HG03139 (cell line): ENCODE measurements around the gene NYAP2.

ENCODE experiments used
- ATAC-seq: cut with Tn5 transposase; IDR thresholded peaks from one replicate; pipeline ENCODE4 v1.9.1; 2021; ENCODE audit not compliant: unreplicated experiment

Gene NYAP2

DNA sequence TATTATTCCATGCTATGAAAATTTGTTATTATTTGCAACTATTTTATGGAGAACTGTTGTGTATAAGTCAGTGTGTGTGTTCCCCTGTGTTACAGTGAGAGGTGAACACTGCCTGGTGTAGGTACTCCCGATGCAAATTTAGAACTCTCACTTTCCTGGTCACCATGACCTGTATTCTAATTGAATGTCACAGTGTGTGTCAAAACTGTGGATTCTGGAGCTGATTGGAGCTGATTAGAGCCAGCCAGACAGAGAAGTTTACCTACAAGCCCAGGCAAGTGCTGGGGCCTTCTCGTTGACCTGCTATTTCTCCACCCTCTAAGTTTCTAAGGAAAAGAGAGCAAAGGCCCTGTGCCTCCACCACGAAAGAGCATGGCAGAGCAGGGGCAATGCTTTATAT is 216.0 kb downstream of the NYAP2 start:
- ATAC-seq = no peak

DNA sequence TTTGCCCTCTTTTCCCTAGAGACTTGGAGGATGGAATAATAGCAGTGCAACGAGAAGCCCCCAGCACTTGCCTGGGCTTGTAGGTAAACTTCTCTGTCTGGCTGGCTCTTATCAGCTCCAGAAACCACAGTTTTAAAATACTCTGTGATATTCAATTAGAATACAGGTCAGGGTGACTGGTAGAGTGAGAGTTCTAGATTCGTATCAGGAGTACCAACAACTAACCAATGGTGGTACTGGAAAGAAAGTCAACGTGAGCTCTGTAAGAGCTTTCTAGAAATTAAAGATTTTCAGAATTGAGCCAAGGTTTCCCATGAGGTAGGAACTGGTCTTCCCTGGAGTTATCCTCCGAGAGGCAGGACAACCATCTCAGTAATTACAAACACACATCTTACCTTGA is 216.9 kb downstream of the NYAP2 start:
- ATAC-seq = no peak

DNA sequence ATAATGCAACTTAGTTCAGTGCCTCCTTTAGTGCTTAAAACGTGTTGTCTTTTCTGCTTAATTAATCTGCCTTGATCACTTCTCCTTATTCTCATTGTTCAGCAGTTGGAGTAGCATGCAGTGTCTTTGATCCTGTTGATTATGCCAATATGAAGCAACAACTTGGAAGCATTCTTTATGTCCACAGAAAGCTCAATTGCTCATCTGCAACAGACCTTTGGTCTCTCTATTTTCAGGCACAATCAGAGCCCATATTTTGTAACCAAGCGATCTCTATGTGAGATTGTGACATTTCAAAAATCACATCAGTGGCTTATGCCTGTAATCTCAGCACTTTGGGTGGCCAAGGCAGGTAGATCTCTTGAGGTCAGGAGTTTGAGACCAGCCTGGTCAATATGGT is 217.3 kb downstream of the NYAP2 start:
- ATAC-seq = no peak

DNA sequence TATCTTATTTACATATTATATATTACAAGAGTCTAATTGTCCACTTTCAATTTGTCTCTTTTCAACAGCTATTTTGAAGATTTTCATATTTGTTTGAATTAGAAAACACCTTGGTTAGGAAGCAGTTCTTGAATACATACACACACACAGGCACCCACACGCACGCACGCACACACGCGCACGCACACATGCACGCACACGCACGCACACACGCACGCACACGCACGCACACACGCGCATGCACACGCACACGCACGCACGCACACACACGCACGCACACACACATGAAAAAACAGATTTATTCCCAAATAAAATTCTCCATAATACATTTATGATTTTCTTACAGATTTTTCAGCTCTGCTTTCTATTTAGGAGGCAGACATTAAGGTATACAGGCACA is 220.7 kb downstream of the NYAP2 start:
- ATAC-seq = no peak

DNA sequence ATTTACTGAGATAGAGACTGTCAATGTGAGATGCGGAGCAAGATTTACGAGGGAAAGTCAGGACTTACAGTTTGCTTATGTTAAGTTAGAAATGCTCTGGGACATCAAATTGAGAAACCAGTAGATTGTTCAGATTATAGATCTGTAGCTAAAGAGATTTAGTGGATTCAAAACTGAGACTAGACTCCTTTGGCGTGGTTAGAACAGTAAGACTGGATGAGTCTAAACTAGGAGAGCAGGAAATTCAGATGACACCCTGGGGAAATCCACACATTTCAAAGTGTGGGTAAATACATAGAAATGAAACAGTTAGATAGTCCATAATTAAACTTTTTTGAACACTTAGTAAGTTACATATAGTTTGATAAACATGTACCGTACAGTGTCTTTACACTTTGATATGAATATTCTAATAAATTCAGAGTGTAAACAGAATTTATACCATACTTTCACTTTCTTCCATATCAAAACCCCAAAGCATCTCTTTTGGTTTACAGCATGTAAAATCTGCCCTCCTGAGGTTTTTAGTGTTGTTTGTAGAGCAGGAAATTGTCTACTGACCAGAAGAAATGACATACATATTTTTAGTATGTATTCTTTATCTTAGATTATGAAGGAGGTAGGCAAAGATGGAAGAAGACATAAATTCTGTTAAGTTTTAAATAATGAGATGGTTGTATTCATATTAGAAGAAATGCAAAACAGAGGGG is 231.5 kb downstream of the NYAP2 start:
- ATAC-seq = no peak

DNA sequence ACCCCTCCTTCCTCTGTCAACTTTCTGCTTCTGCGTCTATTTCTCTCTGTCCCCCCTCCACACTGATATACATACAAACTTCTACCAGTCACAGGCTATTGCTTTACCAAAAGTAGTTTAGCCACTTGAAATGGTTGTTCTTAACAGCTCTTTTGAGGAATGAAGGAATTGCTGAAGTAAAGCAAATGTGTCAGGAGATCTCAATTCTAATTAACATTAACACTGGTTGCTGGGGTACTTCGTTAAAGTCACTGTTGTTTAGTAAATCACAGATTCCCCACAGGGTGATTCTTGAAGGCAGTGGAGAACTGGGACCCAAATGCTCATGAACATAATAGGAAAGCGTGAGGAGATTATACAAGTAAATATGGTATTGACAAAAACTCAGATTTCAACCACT is 232.8 kb downstream of the NYAP2 start:
- no peak for ATAC-seq

DNA sequence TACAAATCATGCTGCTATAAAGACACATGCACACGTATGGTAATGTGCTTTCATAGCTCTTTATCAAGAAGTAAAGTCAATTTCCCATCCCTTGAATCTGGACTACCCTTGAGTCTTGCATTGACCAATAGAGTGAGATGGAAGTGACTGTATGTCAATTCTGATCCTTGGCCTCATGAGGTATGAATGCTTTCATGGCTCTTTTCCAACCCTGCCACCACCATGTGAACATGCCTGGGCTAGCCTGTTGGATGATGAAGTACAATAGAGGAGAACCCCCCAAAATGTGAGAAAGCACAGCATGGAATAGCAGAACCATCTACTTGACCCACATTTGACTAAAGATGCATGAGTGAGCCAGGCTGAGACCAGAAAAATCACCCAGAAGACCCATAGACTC is 237.0 kb downstream of the NYAP2 start:
- no peak for ATAC-seq

DNA sequence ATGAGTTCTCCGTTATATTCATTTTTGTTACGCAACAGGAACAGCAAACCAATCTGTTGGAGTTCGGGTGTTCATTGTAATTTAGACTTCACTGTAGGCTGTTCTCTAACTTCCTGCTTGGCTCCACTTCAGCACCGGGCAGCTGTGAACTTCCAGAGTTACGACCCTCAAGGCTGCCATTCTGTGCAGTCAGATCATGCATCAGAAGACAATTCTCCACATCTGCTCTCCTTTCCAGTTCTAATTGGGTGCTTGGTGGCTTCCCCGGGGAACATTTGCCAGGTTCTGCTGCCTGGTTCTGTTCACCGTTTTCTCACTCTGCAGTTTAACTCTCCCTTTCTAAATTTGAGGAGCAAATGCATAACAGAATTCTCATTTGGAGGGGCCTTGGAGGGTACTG is 237.7 kb downstream of the NYAP2 start:
- ATAC-seq = no peak

DNA sequence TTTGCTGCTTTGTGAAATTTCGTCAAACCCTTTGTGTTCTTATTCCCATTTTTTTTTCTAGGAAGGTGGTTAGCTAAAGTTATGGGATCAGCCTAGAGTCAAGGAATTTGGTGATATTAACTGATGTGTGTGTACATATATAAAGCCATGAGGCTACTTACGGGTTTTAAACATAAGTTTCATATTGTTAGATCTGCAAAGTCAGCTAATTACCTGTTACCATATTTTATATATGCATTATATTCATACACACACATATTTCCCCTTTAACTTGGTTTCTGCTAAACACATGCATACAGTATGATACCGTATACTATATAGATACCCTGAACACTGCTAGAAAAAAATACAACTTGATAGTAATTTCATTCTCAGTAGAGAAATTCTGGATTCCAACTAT is 241.0 kb downstream of the NYAP2 start:
- no peak for ATAC-seq

DNA sequence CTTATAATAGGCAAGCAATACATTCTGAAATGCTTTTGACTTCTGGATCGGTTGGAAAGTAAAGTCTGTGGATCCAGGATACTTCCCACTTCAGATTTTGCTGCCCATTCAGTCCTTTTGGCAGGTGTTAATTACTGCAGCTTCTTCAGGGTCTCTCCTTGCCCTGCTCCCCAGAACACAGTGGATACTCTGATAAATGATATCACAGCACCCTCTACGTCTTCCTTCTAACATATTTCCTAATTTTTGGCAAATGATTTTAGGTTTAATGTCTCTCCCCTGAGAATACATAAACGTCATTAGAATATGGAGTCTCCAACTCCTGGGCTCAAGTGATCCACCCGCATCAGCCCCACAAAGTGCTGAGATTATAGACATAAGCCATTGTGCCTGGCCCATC is 249.8 kb downstream of the NYAP2 start:
- ATAC-seq = no peak

DNA sequence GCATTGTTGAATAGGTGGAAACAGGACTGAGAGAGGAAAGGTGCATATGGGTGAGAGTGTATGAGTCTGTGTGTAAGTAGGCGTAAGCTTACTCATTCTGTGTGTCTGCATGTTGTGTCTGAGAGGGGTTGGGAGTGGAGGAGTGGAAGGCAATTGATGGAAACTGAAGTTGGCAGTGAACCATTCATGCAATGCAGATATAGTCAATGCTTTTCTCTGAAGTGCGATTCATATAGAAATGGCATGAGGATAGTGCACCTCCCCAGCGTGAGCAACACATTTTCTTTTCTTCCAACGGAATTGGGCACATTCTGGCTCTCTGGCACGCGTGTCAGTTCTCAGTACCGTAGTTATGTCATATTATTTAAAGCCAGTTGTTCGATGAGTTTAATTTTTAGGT is 250.5 kb downstream of the NYAP2 start:
- ATAC-seq = no peak

DNA sequence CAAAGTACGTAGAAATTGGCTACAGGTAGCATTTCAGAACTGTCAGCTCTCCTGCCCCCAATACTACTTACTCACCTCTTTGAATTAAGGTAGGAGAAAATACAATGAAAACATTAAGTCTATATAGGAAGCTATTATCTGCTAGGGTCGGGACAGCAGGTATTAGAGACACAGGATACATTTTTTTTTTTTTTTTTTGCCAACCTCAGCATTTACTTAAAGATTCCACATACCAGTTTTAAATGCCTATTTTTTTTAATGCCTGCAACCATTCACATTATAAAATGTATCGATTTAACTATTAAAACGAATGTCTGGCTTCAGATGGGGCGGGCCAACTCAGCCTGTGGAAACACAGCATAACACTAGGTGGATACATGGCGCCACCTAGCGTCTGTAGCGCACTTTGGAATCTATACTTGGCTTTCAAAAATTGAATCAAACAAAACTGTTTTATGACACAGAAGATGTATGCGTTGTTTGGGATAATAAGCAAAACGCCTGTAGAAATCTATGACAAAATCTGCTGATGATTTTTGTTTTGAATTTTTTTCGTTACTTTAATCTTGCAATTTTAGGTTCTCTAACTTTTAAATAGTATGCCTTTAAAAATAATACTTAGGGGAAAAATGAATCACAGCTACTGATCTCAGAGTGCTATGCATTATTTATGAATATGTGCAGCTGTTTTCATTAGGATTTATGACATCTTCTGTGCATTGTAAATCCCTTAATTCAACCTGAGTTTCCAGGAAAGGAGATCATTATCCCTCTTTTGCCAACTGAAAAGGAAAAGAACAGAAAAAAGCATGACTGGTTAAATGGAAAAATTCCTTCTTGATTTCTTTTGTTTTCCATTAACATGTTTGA is 261.0 kb downstream of the NYAP2 start:
- peak; percentile 82 for ATAC-seq

DNA sequence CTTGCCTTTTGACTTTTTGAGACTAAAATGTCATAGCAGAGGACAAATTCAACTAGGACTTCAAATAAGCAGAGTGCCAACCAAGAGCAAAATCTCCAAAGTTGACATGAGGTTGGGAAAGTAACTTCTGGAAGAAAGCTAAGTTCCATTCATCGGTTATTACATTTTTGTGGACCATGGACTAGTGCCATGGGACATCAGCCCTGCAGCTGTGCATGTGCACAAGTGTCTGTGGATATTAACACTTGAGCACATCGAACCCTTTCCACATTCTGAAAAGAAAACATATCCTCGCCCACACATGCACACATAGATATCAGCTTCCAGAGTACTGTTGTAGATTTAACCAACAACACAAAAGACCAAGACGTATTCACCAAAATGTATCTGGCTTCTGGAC is 262.6 kb downstream of the NYAP2 start:
- ATAC-seq = no peak

DNA sequence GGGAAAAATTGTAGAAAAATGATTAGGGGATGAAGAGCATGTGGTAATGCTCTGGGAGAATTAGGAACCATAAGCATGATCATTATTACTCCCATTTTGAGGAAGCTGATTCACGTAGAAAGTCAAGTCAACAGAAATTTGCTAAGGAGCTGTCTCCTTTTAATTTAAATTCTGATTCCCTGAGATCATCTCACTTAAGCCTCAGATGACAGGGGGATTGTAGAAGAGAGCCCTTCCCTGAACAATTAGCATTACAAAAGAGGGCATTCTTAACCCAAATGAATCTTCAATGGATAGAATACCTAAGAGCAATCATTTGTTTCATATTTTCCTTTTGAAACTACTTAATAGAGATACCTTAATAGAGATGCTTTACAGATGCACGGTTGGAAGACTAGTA is 267.9 kb downstream of the NYAP2 start:
- no peak for ATAC-seq

DNA sequence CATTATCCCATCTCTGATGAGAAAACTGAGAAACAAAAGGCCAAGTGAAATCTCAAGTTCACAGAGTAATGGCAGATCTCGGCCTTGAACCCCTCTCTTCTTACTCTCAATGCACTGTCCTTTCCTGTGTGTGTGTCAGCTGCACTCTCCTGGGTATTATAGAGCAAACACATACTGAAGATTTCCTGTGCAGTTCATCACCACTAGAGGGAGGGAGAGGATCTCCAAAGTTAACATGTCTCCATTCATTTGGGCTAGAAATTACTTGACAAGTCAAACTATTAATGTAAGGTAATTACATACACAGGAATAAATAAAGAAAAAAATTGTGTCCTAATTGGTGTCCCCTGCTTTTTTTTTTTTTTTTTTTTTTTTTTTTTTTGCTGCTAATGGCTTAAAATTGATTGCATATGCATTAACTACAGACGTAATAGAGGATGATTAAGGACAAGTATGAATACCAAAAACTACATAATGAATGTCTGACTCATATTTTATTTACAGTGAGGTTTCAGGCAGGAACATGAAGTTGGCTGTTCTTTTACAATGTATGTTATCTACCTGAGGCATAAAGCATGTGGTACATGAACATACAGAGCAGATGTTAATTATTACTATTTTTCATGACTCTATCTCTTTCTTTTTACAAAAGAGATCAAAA is 269.2 kb downstream of the NYAP2 start:
- peak; percentile 84 for ATAC-seq

DNA sequence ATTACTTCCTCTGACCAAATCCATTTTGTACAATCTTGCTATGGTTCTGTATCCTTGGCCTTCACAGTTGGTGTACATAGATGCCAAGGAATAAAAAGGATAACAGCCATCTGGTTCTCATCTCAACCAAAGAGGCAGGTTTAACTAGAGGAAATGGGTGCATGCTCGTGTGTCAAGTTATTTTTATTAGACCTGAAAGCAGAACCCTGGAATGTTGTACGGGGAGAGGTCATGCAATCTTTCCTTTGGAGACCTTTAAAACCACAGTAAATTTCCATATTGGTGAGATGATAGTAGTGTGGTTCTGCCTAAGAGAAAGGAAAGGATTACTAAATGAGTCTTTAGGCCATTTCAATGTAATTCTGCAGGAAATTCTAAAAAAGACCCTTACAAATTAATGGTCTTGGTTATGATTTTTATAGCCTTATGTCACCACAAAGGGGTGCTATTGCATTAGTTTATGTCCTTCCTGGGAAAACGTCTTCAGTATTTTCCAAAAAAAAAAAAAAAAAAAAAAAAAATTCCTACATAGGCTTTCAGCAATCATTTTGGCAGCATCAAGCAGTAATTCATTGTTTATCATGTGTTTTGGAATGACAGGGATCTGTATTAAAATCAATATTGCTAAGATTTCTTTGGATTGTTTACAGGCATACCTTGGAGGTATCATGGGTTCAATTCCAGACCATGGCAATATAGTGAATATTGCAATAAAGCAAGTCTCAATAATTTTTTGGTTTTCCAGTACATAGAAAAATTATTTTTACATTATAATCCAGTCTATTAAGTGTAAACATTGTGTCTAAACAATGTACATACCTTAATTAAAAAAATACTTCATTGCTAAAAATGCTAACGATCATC is 270.8 kb downstream of the NYAP2 start:
- ATAC-seq = no peak

DNA sequence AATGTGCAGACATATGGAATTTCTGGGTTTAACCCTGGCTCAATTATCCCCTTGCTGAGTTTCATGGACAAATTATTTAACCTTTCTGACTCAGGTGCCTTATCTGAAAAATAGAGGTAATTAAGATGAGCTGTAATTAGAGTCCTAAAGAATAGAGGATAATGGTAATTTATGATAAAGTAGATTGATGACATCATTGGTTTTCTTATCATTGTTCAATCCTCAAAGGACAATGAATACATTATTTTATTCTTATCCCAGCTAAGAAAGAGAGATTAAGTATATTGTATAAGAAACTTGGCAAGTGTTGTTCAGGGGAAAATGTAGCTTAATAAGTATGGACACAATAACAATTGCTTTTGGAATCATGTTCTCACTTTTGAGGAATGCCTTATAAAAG is 279.3 kb downstream of the NYAP2 start:
- no peak for ATAC-seq

DNA sequence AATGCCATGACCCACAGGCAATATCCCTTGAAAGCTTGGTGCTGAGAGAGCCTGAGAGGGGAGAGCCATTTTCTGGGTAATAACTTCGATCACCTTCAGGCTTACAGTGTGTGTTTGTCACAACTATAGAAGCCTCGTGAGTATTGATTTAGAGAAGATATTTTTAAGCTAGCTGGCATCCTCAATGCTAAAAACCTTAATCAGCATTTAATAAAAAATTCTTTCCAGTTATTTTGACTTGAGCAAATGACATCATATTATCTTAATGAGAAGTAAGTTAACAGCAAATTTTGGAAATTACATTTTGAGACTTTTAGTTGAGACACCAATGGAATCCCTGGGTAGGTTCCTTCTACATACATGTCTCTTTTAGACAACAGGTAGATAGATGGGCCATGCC is 283.7 kb downstream of the NYAP2 start:
- ATAC-seq = no peak

DNA sequence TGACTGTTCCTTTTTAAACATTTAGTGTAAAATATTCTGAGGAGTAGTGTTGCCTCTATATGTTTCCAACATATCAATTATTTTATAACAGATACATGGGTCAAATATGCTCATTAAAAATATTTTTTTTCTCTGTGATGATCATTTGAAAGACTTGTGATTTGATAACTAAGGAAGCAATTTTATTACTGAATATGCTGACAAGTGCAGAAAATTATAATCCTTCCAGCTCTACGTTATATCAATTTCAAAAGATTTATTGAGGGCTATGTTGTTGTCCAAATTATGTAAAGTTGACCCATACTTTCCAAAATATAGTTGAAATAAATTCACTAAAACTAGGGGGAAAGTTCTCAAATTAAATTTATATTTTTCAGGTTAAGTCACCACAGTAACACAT is 290.6 kb downstream of the NYAP2 start:
- ATAC-seq = no peak

DNA sequence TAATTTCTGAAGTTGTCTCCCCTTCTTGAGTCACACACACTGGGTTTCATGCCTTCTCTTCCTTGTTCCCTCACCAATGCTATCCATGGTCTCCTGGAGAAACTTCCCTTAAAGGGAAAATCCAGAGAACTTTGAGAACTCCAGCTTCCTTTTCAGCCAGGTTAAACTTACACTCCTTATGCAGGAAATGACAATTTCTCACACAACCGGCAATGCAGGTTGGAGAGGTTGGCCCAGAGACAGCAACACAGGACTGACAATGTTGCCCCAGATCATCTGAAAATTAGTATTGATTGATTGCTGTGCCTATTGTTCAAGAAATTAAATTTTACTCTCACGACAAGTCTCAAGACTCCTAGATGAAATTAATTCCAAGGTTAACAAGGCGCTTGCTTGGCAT is 292.2 kb downstream of the NYAP2 start:
- no peak for ATAC-seq

DNA sequence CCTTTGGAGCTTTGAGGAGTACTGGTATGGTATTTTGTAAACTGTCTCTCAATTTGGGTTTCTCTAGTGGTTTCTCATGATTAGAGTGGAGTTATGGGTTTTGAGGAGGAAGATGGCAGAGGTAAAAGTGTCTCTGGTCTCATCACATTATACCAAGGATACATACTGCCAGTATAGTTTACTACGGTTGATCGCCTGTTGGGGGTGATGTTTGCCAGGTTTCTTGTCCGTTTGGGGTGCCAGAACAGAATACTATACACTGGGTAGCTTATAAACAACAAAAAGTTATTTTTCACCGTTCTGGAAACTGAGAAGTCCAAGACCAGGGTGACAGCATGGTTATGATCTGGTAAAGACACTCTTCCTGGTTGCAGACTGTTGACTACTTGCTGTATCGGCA is 293.7 kb downstream of the NYAP2 start:
- no peak for ATAC-seq
